C1 segment of cervical spinal cord (tissue), 14 donors: ENCODE data around the gene PIP5K1C.

Source experiments
- DNase-seq, 14 donors: peaks; one replicate each; lab custom pipeline; 2025; lab: John Stamatoyannopoulos, UW

Gene PIP5K1C, protein sequence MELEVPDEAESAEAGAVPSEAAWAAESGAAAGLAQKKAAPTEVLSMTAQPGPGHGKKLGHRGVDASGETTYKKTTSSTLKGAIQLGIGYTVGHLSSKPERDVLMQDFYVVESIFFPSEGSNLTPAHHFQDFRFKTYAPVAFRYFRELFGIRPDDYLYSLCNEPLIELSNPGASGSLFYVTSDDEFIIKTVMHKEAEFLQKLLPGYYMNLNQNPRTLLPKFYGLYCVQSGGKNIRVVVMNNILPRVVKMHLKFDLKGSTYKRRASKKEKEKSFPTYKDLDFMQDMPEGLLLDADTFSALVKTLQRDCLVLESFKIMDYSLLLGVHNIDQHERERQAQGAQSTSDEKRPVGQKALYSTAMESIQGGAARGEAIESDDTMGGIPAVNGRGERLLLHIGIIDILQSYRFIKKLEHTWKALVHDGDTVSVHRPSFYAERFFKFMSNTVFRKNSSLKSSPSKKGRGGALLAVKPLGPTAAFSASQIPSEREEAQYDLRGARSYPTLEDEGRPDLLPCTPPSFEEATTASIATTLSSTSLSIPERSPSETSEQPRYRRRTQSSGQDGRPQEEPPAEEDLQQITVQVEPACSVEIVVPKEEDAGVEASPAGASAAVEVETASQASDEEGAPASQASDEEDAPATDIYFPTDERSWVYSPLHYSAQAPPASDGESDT

DNA sequence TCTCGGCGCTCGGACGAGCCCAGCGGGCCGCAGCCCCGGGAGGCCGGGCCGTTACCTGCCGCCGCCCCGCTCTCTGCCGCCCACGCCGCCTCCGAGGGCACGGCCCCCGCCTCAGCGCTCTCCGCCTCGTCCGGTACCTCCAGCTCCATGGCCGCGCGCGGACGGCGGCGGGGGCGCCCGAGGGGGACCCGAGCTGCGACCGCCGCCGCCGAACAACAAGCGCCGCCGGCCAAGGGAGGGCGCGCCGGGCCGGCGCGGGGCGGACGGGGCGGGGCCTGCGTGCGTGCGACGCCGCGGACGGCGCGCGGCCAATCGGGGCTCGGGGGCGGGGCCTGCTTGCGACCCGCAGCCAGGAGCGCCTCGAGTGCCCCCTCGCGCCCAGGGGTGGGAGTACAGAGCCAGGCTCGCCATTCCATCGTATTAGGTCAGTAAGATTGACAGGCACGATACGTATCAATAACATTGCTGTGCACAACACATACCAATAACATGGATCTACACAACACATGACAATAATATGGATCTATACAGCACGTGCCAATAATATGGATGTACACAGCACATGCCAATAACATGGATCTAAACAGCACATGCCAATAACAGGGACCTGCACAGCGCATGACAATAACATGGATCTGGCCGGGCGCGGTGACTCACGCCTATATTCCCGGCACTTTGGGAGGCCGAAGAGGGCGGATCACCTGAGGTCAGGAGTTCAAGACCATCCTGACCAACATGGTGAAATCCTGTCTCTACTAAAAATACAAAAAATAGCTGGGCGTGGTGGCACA lies at the start of gene PIP5K1C:
Gene PIP5K1C (minus strand): TSS at position 227 of the 791 bp plus-strand sequence. CDS start 78 bp downstream, at position 149.
- peak in 13 of 14 donors; percentile 34 to 91 (median 70) for DNase-seq

DNA sequence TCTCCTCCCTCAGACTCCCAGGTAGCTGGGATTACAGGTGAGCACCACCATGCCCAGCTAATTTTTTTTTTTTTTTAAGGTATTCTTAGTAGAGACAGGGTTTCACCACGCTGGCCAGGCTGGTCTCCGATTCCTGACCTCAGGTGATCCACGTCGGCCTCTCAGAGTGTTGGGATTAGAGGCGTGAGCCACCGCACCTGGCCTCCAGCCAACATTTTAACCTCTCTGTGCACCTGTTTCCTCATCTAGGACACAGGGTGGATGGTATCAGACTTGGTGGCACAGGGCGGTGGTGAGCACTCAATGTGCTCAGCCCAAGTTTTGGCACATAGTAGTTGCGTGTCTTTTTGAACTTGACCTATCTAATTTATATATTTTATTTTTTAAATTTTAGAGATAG lies 48.7 kb upstream of the PIP5K1C start:
- no peak for DNase-seq

DNA sequence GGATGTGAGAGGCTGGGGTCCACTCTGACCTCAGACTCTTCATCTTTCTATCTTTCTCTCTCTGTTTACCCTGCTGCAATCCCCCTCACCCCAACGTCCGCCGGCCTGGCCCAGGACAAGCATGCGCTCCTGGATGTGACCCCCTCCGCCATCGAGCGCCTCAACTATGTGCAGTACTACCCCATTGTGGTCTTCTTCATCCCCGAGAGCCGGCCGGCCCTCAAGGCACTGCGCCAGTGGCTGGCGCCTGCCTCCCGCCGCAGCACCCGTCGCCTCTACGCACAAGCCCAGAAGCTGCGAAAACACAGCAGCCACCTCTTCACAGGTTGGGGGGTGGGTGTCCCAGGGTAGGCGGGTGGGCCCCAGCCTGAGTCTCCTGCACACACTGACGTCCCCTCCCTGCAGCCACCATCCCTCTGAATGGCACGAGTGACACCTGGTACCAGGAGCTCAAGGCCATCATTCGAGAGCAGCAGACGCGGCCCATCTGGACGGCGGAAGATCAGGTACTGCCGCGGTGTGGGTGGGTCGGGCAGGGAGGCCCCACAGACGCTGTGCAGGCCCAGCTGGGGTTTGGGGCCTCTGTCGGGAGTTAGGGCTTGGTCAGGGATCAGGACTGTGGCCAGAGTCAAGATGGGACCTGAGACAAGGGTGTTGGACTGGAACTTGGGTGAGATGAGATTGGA lies 46.2 kb upstream of the PIP5K1C start:
- no peak for DNase-seq

DNA sequence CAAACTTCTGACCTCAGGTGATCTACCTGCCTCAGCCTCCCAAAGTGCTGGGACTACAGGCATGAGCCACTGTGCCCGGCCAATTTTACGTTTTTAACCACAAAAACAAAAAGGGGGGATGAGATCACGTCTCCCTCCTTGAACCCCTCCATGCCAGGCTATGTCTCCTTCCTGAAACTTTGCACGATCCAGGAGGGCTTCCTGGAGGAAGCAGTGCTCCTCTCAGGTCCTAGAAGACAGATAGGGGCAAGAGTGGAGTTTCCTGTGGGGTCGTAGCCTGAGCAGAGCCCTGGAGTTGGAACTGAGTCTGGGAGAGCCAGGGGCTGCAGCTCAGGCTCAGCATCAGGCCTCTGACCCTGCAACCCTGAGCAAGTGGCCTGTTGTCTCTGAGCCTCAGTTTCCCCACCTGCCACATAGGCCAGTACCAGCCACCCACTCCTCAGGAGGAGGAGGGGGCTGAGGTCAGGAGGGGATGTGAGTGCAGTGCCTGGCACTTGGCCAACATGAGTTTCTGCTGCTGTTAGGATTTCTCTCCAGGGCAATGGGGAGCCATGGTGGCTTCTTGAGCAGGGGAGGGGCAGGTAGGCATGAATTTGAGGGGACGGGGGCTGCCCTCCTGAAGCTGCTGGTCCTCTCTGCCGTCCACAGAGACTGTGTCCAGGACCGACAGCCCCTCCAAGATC lies 45.2 kb upstream of the PIP5K1C start:
- no peak for DNase-seq

DNA sequence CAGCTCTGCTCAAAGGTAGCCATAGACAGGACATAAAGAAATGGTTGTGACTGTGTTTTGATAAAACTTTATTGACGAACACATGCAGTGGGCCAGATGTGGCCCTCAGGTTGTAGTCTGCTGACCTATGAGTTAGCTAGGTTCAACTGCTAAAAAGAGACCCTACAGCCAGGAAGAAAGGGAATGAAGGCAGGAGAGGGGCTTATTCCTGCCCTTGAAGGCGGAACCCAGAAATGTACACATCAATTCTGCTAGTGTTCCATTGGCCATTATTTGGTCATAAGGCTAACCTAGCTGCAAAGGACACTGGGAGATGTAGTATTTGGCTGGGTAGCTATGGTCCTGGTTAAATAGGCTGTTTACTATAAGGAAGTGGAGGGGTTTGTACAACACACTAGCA lies 43.2 kb upstream of the PIP5K1C start:
- DNase-seq: no peak

DNA sequence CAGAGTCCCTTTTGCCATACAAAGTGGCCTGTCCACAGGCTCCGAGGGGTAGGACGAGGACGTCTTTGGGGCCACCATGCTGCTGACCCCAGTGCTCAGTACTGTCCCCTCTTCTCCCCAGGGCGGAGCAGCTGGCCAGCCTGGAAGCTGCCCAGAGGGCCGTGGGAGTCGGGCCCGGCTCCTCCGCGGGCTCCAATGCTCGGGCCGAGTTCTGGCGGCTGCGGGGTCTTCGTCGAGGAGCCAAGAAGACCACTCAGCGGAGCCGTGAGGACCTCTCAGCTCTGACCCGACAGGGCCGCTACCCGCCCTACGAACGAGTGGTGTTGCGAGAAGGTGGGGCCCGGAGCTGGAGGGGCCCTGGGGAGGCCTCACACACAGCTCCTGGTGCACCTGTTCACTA lies 40.2 kb upstream of the PIP5K1C start:
- no peak for DNase-seq

DNA sequence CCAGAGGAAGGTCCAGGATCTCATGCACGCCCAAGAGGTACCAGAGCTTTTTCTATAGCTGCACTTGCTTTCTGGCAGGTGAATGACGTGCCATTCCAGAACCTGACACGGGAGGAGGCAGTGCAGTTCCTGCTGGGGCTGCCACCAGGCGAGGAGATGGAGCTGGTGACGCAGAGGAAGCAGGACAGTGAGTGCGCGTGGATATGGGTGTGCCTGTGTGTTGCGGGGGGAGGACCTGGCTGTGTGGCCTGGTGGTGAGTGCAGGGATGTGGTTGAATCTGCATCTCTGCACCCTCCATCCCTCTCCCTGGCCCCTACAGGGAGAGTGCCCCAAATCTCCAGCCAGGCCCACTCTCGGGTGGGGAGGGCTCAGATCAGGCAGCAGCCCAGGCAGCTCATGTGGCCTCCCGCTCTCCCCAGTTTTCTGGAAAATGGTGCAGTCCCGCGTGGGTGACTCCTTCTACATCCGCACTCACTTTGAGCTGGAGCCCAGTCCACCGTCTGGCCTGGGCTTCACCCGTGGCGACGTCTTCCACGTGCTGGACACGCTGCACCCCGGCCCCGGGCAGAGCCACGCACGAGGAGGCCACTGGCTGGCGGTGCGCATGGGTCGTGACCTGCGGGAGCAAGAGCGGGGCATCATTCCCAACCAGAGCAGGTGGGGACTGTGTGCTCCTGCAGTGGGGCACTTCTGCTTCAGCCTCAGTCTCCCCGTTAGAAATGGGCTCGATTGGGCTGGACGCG lies 38.4 kb upstream of the PIP5K1C start:
- no peak for DNase-seq

DNA sequence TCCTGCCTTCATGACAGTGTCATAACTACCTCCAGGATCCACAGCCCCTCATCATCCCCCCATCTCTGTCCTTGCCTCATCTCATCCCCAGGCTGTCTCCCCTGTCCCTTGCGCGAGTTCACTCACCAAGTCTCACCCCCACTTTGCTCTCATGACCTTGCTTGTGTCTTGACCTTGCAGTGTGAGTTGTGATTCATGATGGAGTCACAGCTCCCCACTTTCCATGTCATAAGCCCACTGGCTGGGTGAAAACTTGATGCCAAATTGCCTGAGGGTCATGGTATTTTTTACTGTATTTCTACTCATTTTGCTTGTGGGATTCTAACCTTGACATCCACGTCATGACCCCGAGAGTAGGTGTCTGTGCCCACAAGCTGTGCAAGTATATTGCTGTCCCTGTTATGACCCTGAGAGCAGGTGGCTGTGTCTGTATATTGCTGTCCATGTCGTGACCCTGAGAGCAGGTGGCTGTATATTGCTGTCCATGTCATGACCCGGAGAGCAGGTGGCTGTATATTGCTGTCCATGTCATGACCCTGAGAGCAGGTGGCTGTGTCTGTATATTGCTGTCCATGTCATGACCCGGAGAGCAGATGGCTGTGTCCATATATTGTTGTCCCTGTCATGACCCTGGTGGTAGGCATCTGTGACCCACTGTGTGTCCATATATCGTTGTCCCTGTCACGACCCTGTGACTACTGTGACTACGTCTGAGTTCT lies 37.4 kb upstream of the PIP5K1C start:
- DNase-seq: no peak

DNA sequence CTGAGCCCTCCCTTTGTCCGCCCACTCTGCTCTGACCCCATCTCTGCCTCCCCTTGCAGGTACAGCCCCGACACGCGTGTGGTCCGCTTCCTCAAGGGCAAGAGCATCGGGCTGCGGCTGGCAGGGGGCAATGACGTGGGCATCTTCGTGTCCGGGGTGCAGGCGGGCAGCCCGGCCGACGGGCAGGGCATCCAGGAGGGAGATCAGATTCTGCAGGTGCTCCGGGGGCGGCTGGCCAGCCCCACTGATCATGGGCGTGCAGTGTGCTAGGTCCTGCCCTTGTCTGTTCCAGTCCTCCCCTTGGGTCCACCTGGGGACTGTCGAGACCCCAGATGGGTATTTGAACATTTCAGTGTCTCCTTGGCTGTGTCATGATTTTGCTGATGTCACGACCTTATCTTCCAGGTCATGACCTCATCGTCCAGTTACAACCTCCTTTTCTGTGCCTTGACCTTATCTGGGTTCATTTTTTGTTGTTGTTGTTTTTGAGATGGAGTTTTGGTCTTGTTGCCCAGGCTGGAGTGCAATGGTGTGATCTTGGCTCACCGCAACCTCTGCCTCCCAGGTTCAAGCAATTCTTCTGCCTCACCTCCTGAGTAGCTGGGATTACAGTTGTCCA lies 35.9 kb upstream of the PIP5K1C start:
- DNase-seq: no peak

DNA sequence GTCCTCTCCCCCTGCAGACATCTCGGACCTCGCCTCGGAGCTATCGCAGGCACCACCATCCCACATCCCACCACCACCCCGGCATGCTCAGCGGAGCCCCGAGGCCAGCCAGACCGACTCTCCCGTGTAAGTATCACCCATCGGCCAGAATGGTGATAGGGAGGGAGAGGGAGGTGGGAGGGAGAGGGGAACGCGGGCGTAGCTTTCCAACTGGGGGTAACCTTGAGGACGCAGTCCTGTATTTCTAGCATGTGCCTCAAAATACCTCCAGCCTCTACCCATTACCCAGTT lies 34.0 kb upstream of the PIP5K1C start:
- DNase-seq: no peak

DNA sequence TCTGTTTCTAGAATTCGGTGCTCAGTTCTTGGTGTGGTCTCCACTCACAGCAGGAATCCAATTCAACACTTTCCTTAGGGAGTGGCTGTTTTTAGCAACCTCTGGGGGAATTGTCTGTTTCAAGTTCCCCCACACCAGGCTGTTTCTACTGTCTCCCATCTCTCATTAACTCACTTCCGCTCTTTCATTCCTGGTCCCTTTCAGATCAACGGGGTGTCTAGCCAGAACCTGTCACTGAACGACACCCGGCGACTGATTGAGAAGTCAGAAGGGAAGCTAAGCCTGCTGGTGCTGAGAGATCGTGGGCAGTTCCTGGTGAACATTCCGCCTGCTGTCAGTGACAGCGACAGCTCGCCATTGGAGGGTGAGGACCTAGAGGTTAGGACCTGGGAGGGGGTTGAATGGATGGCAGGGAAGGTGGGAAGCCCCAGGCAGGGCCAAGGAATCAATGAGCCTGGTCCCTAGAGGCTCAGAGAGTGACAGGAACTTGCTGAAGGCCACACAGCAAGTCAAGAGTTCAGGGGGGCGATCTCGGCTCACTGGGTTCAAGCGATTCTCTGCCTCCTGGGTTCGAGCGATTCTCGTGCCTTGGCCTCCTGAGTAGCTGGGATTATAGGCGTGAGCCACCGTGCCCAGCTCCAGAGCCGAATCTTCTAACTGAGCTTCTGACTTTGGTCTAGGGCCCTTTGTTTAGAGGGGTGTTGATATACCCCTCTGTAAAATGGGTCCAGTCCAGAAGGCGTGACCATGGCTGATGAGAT lies 33.5 kb upstream of the PIP5K1C start:
- no peak for DNase-seq

DNA sequence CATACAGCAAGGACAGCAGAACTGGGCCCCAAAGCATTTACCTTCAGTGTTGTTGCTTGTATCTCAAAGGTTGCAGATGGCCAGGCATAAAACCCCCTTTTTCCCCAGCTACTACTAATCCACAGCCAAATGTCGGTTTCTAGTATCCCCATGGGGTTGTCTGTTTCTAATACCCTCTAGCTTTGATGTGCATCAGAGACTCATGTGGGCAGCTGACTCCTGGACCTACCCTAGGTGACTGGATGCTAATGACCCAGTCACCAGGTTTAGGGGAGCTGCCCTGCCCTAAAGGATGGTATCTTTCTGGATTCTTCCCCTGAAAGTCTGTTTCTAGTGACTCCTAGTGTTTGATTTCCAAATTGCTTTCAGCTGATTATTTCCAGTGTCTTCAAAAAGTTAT lies 31.8 kb upstream of the PIP5K1C start:
- DNase-seq: no peak

DNA sequence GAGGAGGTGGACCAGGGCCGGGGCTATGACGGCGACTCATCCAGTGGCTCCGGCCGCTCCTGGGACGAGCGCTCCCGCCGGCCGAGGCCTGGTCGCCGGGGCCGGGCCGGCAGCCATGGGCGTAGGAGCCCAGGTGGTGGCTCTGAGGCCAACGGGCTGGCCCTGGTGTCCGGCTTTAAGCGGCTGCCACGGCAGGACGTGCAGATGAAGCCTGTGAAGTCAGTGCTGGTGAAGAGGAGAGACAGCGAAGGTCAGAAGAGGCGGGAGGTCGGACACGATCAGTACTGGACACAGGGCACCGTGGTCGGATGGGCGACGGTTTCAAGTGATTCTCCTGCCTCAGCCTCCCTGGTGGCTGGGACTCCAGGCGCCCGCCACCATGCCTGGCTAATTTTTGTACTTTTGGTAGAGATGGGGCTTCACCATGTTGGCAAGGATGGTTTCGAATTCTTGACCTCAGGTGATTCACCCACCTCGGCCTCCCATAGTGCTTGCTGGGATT lies 30.2 kb upstream of the PIP5K1C start:
- DNase-seq: no peak

DNA sequence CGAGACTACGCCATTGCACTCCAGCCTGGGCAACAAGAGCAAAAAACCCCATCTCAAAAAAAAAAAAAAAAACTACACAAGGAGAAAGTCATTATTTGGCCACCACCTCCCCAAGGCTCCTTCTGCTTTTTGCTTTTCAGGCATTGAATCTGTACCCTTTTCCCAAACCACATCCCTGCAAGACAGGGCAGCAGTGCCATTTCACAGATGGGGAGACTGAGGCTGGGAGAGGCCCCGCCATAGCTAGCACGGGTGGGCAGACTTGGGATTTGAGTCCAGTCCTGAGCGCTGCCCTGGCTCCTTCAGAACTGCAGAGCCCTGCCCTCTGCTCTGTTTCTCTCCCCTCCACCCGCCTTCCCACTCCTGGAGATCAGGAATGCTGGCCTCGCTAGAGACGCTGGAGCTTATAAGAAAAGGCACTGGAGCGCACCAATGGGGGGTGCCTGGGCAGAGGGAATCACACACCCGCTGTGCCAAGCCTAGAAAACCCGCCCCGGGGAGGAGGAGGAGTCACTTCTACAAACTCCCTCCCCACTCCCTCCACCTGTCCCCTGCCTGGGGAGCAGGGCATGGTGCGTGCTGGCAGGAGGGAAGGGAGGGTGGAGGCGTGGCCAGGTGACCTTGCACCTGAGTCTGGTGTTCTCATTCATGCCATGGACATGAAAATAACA lies 25.5 kb upstream of the PIP5K1C start:
- DNase-seq: no peak

DNA sequence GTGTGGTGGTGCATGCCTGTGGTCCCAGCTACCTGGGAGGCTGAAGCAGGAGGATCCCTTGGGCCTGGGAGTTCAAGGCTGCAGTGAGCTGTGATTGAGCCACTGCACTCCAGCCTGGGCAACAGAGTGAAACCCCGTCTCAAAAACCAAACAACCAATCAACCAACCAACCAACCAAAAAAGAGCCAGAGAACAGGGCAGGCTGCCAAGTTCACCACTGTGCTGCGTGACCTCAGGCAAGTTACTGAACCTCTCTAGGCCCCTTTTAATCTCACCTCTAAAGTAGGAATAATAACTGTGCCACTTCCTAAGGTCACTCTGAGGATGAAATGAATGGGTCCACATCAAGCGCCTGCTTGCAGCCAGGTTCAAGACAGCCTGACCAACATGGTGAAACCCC lies 24.9 kb upstream of the PIP5K1C start:
- no peak for DNase-seq

DNA sequence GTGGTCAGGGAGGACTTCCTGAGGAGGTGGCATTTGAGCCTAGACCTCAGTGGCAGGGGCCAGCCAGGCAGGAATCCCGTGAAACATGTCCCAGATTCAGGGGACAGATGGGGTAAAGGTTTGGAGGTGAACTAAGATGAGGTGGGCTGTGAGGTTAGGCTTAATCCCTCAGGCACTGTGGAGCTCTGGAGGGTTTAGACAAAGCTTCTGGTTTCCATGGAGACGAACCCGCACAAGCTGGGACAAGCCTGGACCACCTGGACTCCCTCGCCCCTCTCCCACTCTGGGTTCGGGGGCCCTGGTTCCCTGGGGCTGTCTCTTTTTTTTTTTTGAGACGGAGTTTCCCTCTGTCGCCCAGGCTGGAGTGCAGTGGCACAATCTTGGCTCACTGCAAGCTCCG lies 23.6 kb upstream of the PIP5K1C start:
- no peak for DNase-seq

DNA sequence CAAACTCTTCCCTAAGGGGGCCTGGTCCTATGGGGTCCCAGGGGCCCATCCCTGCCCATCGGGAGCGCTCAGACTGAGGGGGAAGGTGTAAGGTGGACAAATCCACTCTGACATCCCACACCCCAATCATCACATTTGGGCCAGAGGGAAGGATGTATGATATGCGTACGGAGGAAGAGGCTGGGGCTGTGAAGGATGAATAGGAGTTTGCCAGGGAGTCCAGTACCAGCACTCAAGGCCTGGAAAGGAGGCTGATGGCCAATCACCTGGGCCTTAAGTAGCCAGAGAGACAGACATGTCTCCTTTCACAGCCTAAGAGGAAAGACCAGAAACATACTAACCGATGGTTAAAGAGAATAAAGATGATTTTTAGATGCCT lies 22.8 kb upstream of the PIP5K1C start:
- no peak for DNase-seq

DNA sequence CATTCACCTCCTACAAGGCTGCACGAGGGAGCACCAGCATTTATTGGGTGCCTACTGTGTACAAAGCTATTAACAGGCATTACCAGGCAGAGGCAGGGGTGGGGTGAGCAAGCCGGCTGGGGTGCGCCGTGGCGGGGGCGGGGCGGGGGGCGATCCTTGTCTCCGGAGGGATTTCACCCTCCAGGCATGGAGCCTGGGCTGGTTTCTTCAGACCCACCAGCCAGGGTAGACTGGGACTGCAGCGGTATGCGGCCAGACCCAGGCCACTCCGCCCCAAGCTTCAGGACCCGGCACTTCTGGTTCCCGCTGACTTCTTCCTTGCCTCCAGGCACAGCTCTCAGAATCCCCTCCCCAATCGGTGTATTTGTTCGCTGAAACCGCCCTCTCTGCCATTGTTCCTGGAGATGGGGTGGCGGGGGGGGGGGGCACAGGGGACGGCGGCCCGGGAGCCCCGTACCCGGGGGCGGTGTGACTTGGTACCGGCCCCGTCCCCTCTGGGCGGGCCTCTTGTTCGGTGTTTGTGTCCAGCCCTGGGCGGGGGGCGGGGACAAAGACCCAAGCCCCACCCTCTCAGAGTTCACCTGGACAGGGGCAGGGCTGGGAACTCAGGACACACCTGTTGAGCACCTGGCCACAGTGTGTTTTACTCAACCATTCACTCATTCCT lies 22.3 kb upstream of the PIP5K1C start:
- DNase-seq: no peak
